Liver (tissue), 9 donors: ENCODE measurements around the gene LSAMP. TPM values are rescaled to one million over a fixed set of nuclear protein-coding genes. Genes with fewer than 3 reads are reported as not detected.

Experiments
- DNase-seq: peaks from one replicate; pipeline ENCODE4 v3.0.0-alpha.2; 2017; ENCODE audit warnings: low spot score
- H3K27ac ChIP-seq, 2 donors: one replicate each; pipeline ENCODE4 v1.7.0; 2013; ENCODE audit warnings: inconsistent platforms in 2 of 2, low read length in 2 of 2, control low read depth in 1 of 2, low read depth in 1 of 2, mild to moderate bottlenecking in 1 of 2
- H3K27me3 ChIP-seq, 4 donors: one replicate each; pipeline versions ENCODE4 v1.6.1 to v1.7.0; 2013; ENCODE audit warnings: low read length in 3 of 4, inconsistent platforms in 1 of 4, mild to moderate bottlenecking in 1 of 4, moderate library complexity in 1 of 4; ENCODE audit not compliant: control insufficient read depth in 4 of 4, insufficient read depth in 4 of 4
- H3K36me3 ChIP-seq, 4 donors: one replicate each; pipeline versions ENCODE4 v1.6.1 to v1.7.0; 2013; ENCODE audit warnings: low read length in 3 of 4, mild to moderate bottlenecking in 3 of 4, low read depth in 1 of 4, moderate library complexity in 1 of 4; ENCODE audit not compliant: control insufficient read depth in 4 of 4, insufficient read depth in 3 of 4
- H3K4me1 ChIP-seq, 4 donors: one replicate each; pipeline versions ENCODE4 v1.6.1 to v1.7.0; 2013; ENCODE audit warnings: low read length in 3 of 4, mild to moderate bottlenecking in 3 of 4, moderate library complexity in 1 of 4; ENCODE audit not compliant: control insufficient read depth in 4 of 4, insufficient read depth in 4 of 4
- H3K4me3 ChIP-seq, 3 donors: one replicate each; pipeline versions ENCODE4 v1.6.1 to v1.7.0; 2013; ENCODE audit warnings: low read length in 3 of 3, control low read depth in 1 of 3, low read depth in 1 of 3, mild to moderate bottlenecking in 1 of 3
- H3K9ac ChIP-seq, 2 donors: one replicate each; pipeline ENCODE4 v1.7.0; 2013; ENCODE audit warnings: low read length in 2 of 2, mild to moderate bottlenecking in 2 of 2, moderate library complexity in 2 of 2, control low read depth in 1 of 2, low read depth in 1 of 2
- H3K9me3 ChIP-seq, 4 donors: one replicate each; pipeline versions ENCODE4 v1.6.1 to v1.7.0; 2013; ENCODE audit warnings: low read length in 3 of 4; ENCODE audit not compliant: control insufficient read depth in 4 of 4
- EGR1 ChIP-seq, 2 donors: IDR thresholded peaks; 2 replicates each; pipeline ENCODE4 v1.6.1; 2016 to 2018; ENCODE audit warnings: antibody characterized with exemption in 2 of 2, low read depth in 2 of 2
- FOXA1 ChIP-seq: IDR thresholded peaks from 2 replicates; pipeline ENCODE4 v1.6.1; 2016; ENCODE audit warnings: antibody characterized with exemption
- FOXA2 ChIP-seq: IDR thresholded peaks from 2 replicates; pipeline ENCODE4 v1.6.1; 2016; ENCODE audit warnings: antibody characterized with exemption
- GABPA ChIP-seq, 2 donors: IDR thresholded peaks in 1 of 2; conservative IDR thresholded peaks in 1 of 2; 2 replicates each; pipeline ENCODE4 v1.6.1; 2016; ENCODE audit warnings: antibody characterized with exemption in 2 of 2, mild to moderate bottlenecking in 1 of 2, moderate library complexity in 1 of 2
- HNF4A ChIP-seq, 2 donors: conservative IDR thresholded peaks; 2 replicates each; pipeline ENCODE4 v1.6.1; 2016; ENCODE audit warnings: antibody characterized with exemption in 2 of 2, mild to moderate bottlenecking in 2 of 2
- HNF4G ChIP-seq: IDR thresholded peaks from 2 replicates; pipeline ENCODE4 v1.6.1; 2016; ENCODE audit warnings: antibody characterized with exemption
- JUND ChIP-seq, 2 donors: IDR thresholded peaks; 2 replicates each; pipeline ENCODE4 v1.6.1; 2016; ENCODE audit warnings: antibody characterized with exemption in 2 of 2
- NR2F2 ChIP-seq: IDR thresholded peaks from 2 replicates; pipeline ENCODE4 v1.6.1; 2016; ENCODE audit warnings: antibody characterized with exemption
- RAD21 ChIP-seq, 2 donors: IDR thresholded peaks; 2 replicates each; pipeline ENCODE4 v1.6.1; 2016; ENCODE audit warnings: antibody characterized with exemption in 2 of 2, mild to moderate bottlenecking in 2 of 2
- RXRA ChIP-seq, 2 donors: IDR thresholded peaks; 2 replicates each; pipeline ENCODE4 v1.6.1; 2017 to 2018; ENCODE audit warnings: antibody characterized with exemption in 2 of 2, mild to moderate bottlenecking in 1 of 2
- SP1 ChIP-seq: IDR thresholded peaks from 2 replicates; pipeline ENCODE4 v1.6.1; 2018; ENCODE audit warnings: antibody characterized with exemption, mild to moderate bottlenecking
- TAF1 ChIP-seq: conservative IDR thresholded peaks from 2 replicates; pipeline ENCODE4 v1.6.1; 2016; ENCODE audit warnings: antibody characterized with exemption, mild to moderate bottlenecking
- YY1 ChIP-seq: IDR thresholded peaks from 2 replicates; pipeline ENCODE4 v1.6.1; 2016; ENCODE audit warnings: antibody characterized with exemption, mild to moderate bottlenecking
- WGBS: extraction: QIAGEN DNeasy Blood & Tissue Kit; methylation state at CpG from one replicate; pipeline ENCODE4 v1.1.7; 2013; 5-methylcytosine and 5-hydroxymethylcytosine counted together
- polyA plus RNA-seq, 2 donors: library from polyadenylated mRNA; stranded (reverse) in 1 of 2; unstranded in 1 of 2; fragments of 200-250 nt in 1 of 2; fragments of >200 nt in 1 of 2; fragmentation: Nextera tagmentation in 1 of 2; extraction: Ambion mirVana in 1 of 2; gene quantifications; one replicate each; pipeline versions ENCODE4 v1.2.1 to v1.2.3, GENCODE V29; 2013 to 2015
- total RNA-seq, 2 donors: library from RNA; depleted of rRNA; stranded (reverse); fragments of >200 nt; gene quantifications; one replicate each; pipeline ENCODE4 v1.2.3, GENCODE V29; 2014
- TF ChIP-seq, protein P1 (sequence below): fragments of 150-350 bp; IDR thresholded peaks from 2 replicates; pipeline ENCODE4 v1.5.1; 2017; ENCODE audit warnings: improper control_type of control experiment, low read depth, low read length; ENCODE audit not compliant: missing input control
- TF ChIP-seq, protein P2 (sequence below): IDR thresholded peaks from 2 replicates; pipeline ENCODE4 v1.6.1; 2016; ENCODE audit warnings: antibody characterized with exemption
- TF ChIP-seq, protein P3 (sequence below): IDR thresholded peaks from 2 replicates; pipeline ENCODE4 v1.6.1; 2016; ENCODE audit warnings: antibody characterized with exemption
- TF ChIP-seq, protein P4 (sequence below): IDR thresholded peaks from 2 replicates; pipeline ENCODE4 v1.6.1; 2016; ENCODE audit warnings: antibody characterized with exemption, mild to moderate bottlenecking
- donor health status: healthy.
- donor health status: healthy.
- donor health status: healthy.
- donor health status: healthy.
- donor health status: healthy.

LSAMP gene
- total and polyA plus RNA-seq, 4 donors = 0.01 to 0.17 (median 0.06) TPM

DNA sequence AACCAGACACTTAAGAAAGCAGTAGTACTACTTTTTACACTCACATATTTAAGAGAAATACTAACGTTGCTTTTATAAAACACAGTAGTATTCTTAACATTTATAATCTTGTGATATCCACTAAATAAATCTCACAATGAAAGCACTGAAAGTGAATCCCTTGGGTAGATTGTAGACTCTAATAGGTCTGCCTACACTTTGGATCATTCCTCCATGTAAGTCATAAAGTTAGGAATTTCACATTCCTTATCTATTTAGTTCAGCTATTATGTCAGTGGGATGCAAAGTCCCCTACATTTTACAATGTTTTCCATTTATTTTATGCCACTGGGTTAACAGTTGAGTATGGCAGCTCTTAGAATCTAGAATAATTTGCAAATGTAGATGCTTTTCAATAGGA lies 330.7 kb downstream of the LSAMP start:
- no peak overlapping the region for H3K4me3 ChIP-seq
- no peak for TF ChIP-seq GABPA (IDR thresholded peaks at IDR 0.05 in 1 of 2, conservative IDR thresholded peaks at IDR 0.05 in 1 of 2)
- no peak for TF ChIP-seq SP1
- no peak for TF ChIP-seq NR2F2
- TF ChIP-seq TAF1 = no peak
- TF ChIP-seq YY1 = no peak
- TF ChIP-seq, protein P1, sequence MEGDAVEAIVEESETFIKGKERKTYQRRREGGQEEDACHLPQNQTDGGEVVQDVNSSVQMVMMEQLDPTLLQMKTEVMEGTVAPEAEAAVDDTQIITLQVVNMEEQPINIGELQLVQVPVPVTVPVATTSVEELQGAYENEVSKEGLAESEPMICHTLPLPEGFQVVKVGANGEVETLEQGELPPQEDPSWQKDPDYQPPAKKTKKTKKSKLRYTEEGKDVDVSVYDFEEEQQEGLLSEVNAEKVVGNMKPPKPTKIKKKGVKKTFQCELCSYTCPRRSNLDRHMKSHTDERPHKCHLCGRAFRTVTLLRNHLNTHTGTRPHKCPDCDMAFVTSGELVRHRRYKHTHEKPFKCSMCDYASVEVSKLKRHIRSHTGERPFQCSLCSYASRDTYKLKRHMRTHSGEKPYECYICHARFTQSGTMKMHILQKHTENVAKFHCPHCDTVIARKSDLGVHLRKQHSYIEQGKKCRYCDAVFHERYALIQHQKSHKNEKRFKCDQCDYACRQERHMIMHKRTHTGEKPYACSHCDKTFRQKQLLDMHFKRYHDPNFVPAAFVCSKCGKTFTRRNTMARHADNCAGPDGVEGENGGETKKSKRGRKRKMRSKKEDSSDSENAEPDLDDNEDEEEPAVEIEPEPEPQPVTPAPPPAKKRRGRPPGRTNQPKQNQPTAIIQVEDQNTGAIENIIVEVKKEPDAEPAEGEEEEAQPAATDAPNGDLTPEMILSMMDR = no peak
- no peak for TF ChIP-seq FOXA2
- no peak for TF ChIP-seq EGR1 (IDR thresholded peaks at IDR 0.05; ENCODE audit: low read depth in 2 of 2)
- TF ChIP-seq, protein P2, sequence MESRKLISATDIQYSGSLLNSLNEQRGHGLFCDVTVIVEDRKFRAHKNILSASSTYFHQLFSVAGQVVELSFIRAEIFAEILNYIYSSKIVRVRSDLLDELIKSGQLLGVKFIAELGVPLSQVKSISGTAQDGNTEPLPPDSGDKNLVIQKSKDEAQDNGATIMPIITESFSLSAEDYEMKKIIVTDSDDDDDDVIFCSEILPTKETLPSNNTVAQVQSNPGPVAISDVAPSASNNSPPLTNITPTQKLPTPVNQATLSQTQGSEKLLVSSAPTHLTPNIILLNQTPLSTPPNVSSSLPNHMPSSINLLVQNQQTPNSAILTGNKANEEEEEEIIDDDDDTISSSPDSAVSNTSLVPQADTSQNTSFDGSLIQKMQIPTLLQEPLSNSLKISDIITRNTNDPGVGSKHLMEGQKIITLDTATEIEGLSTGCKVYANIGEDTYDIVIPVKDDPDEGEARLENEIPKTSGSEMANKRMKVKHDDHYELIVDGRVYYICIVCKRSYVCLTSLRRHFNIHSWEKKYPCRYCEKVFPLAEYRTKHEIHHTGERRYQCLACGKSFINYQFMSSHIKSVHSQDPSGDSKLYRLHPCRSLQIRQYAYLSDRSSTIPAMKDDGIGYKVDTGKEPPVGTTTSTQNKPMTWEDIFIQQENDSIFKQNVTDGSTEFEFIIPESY = no peak
- TF ChIP-seq HNF4A (conservative IDR thresholded peaks at IDR 0.05) = no peak
- TF ChIP-seq, protein P3, sequence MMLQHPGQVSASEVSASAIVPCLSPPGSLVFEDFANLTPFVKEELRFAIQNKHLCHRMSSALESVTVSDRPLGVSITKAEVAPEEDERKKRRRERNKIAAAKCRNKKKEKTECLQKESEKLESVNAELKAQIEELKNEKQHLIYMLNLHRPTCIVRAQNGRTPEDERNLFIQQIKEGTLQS = no peak
- no peak for TF ChIP-seq HNF4G
- TF ChIP-seq RAD21 (IDR thresholded peaks at IDR 0.05) = no peak
- TF ChIP-seq, protein P4, sequence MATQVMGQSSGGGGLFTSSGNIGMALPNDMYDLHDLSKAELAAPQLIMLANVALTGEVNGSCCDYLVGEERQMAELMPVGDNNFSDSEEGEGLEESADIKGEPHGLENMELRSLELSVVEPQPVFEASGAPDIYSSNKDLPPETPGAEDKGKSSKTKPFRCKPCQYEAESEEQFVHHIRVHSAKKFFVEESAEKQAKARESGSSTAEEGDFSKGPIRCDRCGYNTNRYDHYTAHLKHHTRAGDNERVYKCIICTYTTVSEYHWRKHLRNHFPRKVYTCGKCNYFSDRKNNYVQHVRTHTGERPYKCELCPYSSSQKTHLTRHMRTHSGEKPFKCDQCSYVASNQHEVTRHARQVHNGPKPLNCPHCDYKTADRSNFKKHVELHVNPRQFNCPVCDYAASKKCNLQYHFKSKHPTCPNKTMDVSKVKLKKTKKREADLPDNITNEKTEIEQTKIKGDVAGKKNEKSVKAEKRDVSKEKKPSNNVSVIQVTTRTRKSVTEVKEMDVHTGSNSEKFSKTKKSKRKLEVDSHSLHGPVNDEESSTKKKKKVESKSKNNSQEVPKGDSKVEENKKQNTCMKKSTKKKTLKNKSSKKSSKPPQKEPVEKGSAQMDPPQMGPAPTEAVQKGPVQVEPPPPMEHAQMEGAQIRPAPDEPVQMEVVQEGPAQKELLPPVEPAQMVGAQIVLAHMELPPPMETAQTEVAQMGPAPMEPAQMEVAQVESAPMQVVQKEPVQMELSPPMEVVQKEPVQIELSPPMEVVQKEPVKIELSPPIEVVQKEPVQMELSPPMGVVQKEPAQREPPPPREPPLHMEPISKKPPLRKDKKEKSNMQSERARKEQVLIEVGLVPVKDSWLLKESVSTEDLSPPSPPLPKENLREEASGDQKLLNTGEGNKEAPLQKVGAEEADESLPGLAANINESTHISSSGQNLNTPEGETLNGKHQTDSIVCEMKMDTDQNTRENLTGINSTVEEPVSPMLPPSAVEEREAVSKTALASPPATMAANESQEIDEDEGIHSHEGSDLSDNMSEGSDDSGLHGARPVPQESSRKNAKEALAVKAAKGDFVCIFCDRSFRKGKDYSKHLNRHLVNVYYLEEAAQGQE = no peak
- TF ChIP-seq JUND (IDR thresholded peaks at IDR 0.05) = no peak
- no peak for TF ChIP-seq FOXA1
- H3K36me3 ChIP-seq = no peaks in the 10 kb centered on the region
- H3K9me3 ChIP-seq = no peaks in the 10 kb centered on the region
- H3K9ac ChIP-seq = no peak overlapping the region
- no peaks in the 10 kb centered on the region for H3K4me1 ChIP-seq
- WGBS = 74% methylated on average over 1 of the region's 1 CpG
- H3K27ac ChIP-seq = no peak overlapping the region
- no peak for DNase-seq
- H3K27me3 ChIP-seq = no peaks in the 10 kb centered on the region

DNA sequence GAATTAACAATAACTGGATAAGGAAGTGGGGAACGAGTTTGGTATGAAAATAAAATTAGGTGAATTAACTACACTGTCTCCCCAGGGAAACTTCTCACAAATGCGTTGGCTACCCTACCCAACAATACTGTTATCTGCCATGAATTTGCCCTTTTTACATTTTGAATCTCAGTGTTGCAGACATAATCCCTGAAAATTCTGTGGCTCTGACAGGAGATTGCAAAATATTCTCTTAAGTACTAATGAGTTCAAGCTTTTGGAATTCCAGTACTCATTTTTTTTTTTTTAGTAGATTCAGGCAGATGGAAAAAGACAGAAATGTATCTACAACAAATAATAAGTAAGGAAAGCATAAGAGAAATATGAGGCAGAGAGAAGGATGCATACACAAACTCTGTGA lies 332.6 kb downstream of the LSAMP start:
- Histone ChIP-seq H3K36me3 (no peaks in the 10 kb centered on the region), H3K4me1 (no peaks in the 10 kb centered on the region), H3K4me3 (no peak overlapping the region), H3K9ac (no peak overlapping the region), H3K9me3 (no peaks in the 10 kb centered on the region), H3K27ac (no peak overlapping the region), H3K27me3 (no peaks in the 10 kb centered on the region)
- no peak for DNase-seq
- WGBS = 60% methylated on average over 2 of the region's 2 CpGs
- TF ChIP-seq, protein P1 = no peak
- TF ChIP-seq FOXA2 (no peak), SP1 (no peak), EGR1 (IDR thresholded peaks at IDR 0.05; ENCODE audit: low read depth in 2 of 2) (no peak), HNF4G (no peak), GABPA (IDR thresholded peaks at IDR 0.05 in 1 of 2, conservative IDR thresholded peaks at IDR 0.05 in 1 of 2) (no peak), YY1 (no peak), FOXA1 (no peak), JUND (IDR thresholded peaks at IDR 0.05) (no peak), NR2F2 (no peak), RXRA (IDR thresholded peaks at IDR 0.05) (no peak)
- TF ChIP-seq, protein P2 = no peak
- TF ChIP-seq, protein P3 = no peak
